D721Med (cell line): Measurements from ENCODE around the gene ANKIB1.

Experiments
- DNase-seq: peaks from one replicate; pipeline ENCODE4 v3.0.0; 2011; ENCODE audit warnings: low spot score; ENCODE audit not compliant: insufficient read length
- FAIRE-seq: peaks from 2 replicates; lab custom pipeline; 2011; peaks lifted over from hg19 to GRCh38; lab: Jason Lieb, UNC
- CTCF ChIP-seq: IDR thresholded peaks from 2 replicates; pipeline ENCODE4 v1.5.1; 2012; ENCODE audit warnings: mild to moderate bottlenecking, control low read depth; ENCODE audit not compliant: insufficient read depth; ENCODE audit errors: missing control alignments

The ANKIB1 gene

DNA sequence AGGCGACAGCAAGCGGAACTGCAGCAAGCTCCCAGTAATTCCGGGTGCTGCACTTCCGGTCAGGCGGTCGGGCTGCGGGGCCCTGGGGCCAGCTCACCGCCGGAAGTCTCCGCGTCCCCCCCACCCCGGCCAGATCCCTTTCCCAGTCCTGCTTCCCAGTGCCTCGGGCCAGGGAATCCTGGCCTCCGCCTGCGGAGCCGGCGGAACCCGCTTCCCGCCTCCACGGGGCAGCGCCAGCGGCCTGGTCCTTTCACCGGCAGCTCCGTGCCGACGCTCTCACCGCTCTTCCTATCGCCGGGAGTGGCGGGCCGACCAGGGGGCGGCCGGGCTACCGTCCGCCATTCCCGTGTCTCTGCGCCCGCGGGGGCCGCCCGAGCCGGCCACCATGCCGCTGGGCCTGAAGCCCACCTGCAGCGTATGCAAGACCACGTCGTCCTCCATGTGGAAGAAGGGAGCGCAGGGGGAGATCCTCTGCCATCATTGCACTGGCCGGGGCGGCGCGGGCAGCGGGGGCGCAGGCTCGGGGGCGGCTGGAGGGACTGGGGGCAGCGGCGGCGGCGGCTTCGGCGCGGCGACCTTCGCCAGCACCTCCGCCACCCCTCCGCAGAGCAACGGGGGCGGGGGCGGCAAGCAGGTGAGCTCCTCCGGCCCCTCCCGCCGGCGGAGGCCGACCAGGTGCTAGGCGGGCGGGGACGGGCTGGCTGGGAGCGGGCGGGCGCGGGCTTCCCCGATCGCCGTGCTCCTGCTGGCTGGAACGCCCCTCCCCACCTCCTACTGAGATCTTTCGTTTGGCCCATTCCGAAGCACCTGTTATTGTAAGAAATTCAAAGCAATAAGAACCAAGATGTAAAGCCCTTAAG, 201.8 kb downstream of the ANKIB1 start, which contains the start of gene GATAD1:
Gene GATAD1 (plus strand): TSS at position 138 of the 860 bp plus-strand sequence. CDS start 248 bp downstream, at position 386.
- peak; percentile 91 for TF ChIP-seq CTCF
- FAIRE-seq (no peak), DNase-seq (peak; percentile 76)

- no peak for FAIRE-seq
- no peak for DNase-seq
- peak; percentile 65 for TF ChIP-seq CTCF
These were observed 202.5 kb downstream of the ANKIB1 start for GRCh38 chr7:92448205-92448747.
